HEK293 (cell line): ENCODE measurements around the gene PHF20.

Experiments used
- SALL2 ChIP-seq: fragments of 450-650 bp; formaldehyde crosslinking; IDR thresholded peaks from 2 replicates; pipeline ENCODE4 v1.5.0; 2017; ENCODE audit warnings: missing biosample characterization, mild to moderate bottlenecking, missing genetic modification characterization, borderline replicate concordance
- ZNF24 ChIP-seq: fragments of 450-650 bp; formaldehyde crosslinking; IDR thresholded peaks from 2 replicates; pipeline ENCODE4 v1.5.1; 2016; ENCODE audit warnings: missing biosample characterization, missing genetic modification characterization
- ZNF571 ChIP-seq: fragments of 450-650 bp; formaldehyde crosslinking; IDR thresholded peaks from 2 replicates; pipeline ENCODE4 v1.5.0; 2017; ENCODE audit warnings: missing biosample characterization, missing genetic modification characterization
- TF ChIP-seq, protein P1 (sequence below): fragments of 450-650 bp; formaldehyde crosslinking; IDR thresholded peaks from 2 replicates; pipeline ENCODE4 v1.5.1; 2016; ENCODE audit warnings: missing biosample characterization, missing genetic modification characterization
- TF ChIP-seq, protein P2 (sequence below): fragments of 450-650 bp; IDR thresholded peaks from 2 replicates; pipeline ENCODE4 v1.5.1; 2018; ENCODE audit warnings: missing biosample characterization, mild to moderate bottlenecking, missing genetic modification characterization

DNA sequence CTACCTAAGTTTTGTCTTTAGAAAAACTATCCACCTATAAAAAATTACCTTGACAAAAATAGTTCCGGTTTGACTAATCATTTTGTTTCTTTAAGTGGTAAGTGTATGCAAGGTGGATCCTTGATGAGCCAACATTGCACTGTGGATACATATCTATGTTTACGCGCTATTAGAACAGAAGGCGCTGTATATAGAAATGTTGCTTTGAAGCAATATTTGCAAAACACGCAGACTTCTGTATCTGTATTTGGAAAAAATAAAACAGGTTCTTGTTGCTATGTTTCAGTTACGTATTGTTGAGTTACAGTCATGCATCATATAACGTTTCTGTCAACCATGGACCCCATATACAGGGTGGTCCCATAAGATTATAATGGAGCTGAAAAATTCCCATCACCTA is 178.3 kb downstream of the PHF20 start:
- TF ChIP-seq, protein P1, sequence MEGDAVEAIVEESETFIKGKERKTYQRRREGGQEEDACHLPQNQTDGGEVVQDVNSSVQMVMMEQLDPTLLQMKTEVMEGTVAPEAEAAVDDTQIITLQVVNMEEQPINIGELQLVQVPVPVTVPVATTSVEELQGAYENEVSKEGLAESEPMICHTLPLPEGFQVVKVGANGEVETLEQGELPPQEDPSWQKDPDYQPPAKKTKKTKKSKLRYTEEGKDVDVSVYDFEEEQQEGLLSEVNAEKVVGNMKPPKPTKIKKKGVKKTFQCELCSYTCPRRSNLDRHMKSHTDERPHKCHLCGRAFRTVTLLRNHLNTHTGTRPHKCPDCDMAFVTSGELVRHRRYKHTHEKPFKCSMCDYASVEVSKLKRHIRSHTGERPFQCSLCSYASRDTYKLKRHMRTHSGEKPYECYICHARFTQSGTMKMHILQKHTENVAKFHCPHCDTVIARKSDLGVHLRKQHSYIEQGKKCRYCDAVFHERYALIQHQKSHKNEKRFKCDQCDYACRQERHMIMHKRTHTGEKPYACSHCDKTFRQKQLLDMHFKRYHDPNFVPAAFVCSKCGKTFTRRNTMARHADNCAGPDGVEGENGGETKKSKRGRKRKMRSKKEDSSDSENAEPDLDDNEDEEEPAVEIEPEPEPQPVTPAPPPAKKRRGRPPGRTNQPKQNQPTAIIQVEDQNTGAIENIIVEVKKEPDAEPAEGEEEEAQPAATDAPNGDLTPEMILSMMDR (tag by site-specific recombination) = no peak
- TF ChIP-seq ZNF571 (tag by site-specific recombination) = no peak
- TF ChIP-seq ZNF24 (tag by site-specific recombination) = no peak
- TF ChIP-seq SALL2 (tag by site-specific recombination) = no peak
- TF ChIP-seq, protein P2, sequence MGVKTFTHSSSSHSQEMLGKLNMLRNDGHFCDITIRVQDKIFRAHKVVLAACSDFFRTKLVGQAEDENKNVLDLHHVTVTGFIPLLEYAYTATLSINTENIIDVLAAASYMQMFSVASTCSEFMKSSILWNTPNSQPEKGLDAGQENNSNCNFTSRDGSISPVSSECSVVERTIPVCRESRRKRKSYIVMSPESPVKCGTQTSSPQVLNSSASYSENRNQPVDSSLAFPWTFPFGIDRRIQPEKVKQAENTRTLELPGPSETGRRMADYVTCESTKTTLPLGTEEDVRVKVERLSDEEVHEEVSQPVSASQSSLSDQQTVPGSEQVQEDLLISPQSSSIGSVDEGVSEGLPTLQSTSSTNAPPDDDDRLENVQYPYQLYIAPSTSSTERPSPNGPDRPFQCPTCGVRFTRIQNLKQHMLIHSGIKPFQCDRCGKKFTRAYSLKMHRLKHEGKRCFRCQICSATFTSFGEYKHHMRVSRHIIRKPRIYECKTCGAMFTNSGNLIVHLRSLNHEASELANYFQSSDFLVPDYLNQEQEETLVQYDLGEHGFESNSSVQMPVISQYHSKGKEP = no peak
